ENCODE results near the gene ATL2.

The ATL2 gene

DNA sequence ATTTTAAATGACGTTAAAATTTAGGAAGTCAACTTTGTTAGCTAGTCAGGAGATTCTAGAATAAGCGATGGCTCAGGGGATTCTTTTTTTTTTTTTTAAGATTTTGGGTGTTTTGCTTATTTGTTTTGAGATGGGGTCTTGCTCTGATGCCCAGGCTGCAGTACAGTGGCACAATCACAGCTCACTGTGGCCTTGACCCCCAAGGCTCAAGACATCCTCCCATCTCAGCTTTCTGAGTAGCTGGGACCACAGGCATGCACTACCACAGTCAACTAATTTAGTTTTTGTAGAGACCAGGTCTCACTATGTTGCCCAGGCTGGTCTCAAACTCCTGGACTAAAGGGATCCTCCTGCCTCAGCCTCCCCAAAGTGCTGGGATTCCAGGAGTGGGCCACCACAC, 16.9 kb downstream of the ATL2 start:
- ChIA-PET POLR2A (no interaction called here), CTCF (no interaction called here)
- DNase-seq (ENCODE audit: extremely low spot score) = no peak
- TF ChIP-seq ZNF384 (IDR thresholded peaks at IDR 0.05) = peak; percentile 15; the same call in 1 of the 2 replicates
- no peak for TF ChIP-seq FOXA1 (IDR thresholded peaks at IDR 0.05)
- TF ChIP-seq CTBP1 (IDR thresholded peaks at IDR 0.05; ENCODE audit: borderline replicate concordance) = no peak
- no peak for TF ChIP-seq ELF4 (IDR thresholded peaks at IDR 0.05)

DNA sequence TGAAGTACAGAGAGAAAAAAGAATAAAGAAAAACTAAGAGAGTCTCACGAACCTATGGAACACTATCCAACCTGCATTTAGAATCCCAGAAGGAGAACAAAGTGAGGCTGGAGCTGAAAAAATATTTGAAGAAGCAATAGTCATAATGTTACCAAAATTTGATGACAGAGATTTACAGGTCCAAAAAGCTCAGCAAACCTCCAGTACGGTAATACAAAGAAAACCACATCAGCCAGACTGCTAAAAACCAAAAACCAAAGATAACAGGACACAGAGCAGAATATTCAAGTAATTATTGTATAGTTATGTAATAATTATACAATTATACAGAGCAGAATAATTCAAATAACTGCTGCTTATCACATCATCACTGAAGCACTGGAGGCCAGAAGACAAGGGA, 23.7 kb downstream of the ATL2 start:
- CTCF ChIA-PET = no interaction called here
- POLR2A ChIA-PET = no interaction called here
- TF ChIP-seq SUZ12 (IDR thresholded peaks at IDR 0.05) (no peak), CTBP1 (IDR thresholded peaks at IDR 0.05; ENCODE audit: borderline replicate concordance) (no peak), ARNT (IDR thresholded peaks at IDR 0.05) (no peak), FOXM1 (IDR thresholded peaks at IDR 0.05; ENCODE audit: borderline replicate concordance) (no peak), L3MBTL2 (conservative IDR thresholded peaks at IDR 0.05) (no peak), ZNF384 (IDR thresholded peaks at IDR 0.05) (no peak)
- no peak for DNase-seq (ENCODE audit: extremely low spot score)

DNA sequence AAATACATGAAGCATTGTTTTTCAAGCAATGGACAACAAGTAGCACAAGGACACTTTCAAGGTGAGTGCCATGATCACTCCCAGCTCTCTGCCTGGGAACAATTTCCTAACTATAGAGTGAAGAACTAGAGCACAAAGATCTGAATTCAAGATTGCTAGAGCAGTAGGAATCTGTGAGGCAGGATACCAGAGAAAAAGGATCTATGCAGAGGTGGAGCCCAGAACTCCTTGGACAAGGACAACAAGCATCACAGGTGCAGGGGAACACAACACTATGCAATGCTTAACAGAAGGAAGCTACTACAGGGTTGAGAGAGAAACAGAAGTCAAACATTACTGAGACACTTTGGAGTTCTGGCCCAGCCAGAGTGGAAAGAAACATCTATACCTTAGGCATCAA, 24.7 kb downstream of the ATL2 start:
- no peak for TF ChIP-seq ZNF384 (IDR thresholded peaks at IDR 0.05)
- TF ChIP-seq SP1 (IDR thresholded peaks at IDR 0.05) = no peak
- no peak for TF ChIP-seq ARNT (IDR thresholded peaks at IDR 0.05)
- TF ChIP-seq L3MBTL2 (conservative IDR thresholded peaks at IDR 0.05) = no peak
- TF ChIP-seq LEF1 (IDR thresholded peaks at IDR 0.05; ENCODE audit: borderline replicate concordance) = no peak
- POLR2A ChIA-PET = interaction anchor here (1.1 kb wide), 1 partner anchor 24 kb away, joined by 3 read pairs; no protein-coding TSS in a partner anchor
- CTCF ChIA-PET = no interaction called here
- DNase-seq (ENCODE audit: extremely low spot score) = no peak

DNA sequence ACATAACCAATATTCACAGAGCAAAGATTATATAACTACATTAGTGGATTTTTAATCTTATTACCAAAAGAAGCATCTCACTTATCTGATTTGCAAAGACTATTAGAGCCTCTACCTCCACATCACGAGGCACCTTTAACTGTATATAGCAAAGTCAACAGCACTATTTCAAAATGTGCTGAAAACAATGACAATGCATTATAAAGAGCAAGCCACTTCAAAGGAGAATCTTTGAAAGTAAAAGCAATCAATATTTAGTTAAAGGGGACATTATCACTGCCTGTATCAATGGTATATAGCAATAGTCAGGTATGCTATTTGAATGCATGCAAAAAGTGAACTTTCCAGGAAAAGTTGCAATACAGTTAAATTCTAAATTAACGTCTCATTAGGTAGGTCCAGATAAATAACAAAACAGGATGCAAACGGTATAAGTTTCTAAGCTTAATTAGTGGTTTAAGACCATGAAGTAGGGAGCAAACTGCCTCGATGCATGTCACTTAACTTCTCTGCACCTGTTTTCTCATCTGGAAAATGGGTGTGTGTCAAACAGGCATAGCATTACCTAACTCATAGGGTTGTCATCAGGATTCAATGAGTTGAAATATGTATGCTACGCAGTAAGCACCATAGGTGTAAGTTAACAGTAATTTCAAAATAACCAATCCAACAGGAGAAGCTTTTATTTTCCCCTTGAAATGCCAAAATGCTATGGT, 31.6 kb downstream of the ATL2 start:
- DNase-seq (ENCODE audit: extremely low spot score) = no peak
- no peak for TF ChIP-seq ZNF384 (IDR thresholded peaks at IDR 0.05)
- TF ChIP-seq BHLHE40 (IDR thresholded peaks at IDR 0.05; ENCODE audit: borderline replicate concordance) = no peak
- no peak for TF ChIP-seq CTBP1 (IDR thresholded peaks at IDR 0.05; ENCODE audit: borderline replicate concordance)
- no peak for TF ChIP-seq SUZ12 (IDR thresholded peaks at IDR 0.05)
- TF ChIP-seq, protein P1, sequence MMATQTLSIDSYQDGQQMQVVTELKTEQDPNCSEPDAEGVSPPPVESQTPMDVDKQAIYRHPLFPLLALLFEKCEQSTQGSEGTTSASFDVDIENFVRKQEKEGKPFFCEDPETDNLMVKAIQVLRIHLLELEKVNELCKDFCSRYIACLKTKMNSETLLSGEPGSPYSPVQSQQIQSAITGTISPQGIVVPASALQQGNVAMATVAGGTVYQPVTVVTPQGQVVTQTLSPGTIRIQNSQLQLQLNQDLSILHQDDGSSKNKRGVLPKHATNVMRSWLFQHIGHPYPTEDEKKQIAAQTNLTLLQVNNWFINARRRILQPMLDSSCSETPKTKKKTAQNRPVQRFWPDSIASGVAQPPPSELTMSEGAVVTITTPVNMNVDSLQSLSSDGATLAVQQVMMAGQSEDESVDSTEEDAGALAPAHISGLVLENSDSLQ (IDR thresholded peaks at IDR 0.05) = no peak
- no peak for TF ChIP-seq LEF1 (IDR thresholded peaks at IDR 0.05; ENCODE audit: borderline replicate concordance)
- TF ChIP-seq SP1 (IDR thresholded peaks at IDR 0.05) = no peak
- ChIA-PET POLR2A (no interaction called here), CTCF (no interaction called here)

DNA sequence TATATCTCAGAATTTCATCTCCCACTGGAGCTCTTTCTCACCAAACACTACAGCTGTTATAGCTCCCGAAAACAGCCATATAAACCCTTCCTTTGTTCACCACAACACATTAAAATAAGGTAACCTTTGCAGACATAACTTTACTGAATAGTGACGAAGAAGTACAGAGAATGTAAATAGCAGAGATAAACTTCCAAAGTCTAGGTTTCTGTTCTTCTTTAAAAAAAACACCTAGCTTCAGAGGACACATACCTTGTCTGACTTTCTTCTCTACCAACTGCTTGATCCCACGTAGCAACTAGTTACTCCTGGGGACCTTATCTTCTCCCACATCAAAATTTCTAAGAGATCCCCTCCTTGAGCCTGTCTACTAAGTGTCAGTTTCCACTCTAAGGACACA, 32.3 kb downstream of the ATL2 start:
- no peak for DNase-seq (ENCODE audit: extremely low spot score)
- POLR2A ChIA-PET = no interaction called here
- TF ChIP-seq CTBP1 (IDR thresholded peaks at IDR 0.05; ENCODE audit: borderline replicate concordance) (no peak), BHLHE40 (IDR thresholded peaks at IDR 0.05; ENCODE audit: borderline replicate concordance) (no peak), SP1 (IDR thresholded peaks at IDR 0.05) (no peak), LEF1 (IDR thresholded peaks at IDR 0.05; ENCODE audit: borderline replicate concordance) (no peak), ARNT (IDR thresholded peaks at IDR 0.05) (no peak), FOXA1 (IDR thresholded peaks at IDR 0.05) (no peak), ELF4 (IDR thresholded peaks at IDR 0.05) (no peak), HDGF (IDR thresholded peaks at IDR 0.05; ENCODE audit: borderline replicate concordance) (no peak), SUZ12 (IDR thresholded peaks at IDR 0.05) (no peak)
- CTCF ChIA-PET = no interaction called here

DNA sequence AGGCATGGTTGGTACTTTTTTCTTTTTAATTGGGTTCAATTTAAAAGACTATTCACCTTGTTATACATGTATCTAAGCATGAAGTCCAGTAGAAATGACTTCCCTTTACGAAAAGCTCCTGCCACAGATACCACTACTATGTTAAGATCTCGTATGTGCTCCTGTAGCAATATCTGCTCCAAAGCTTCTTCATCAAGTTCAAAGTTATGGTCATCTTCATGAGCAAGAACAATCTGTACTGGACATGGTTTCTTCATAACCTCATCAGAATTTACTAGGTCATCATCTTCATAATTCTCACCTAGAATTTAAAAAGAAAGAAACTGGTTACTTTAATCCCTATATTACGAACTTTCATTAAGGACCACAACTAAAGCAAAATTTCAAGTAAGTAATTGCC, 33.9 kb downstream of the ATL2 start:
- ChIA-PET CTCF (interaction anchor here (0.8 kb wide), 1 partner anchor 165 kb away, joined by 10 read pairs; no protein-coding TSS in a partner anchor), POLR2A (no interaction called here)
- DNase-seq (ENCODE audit: extremely low spot score) = no peak
- no peak for TF ChIP-seq ARNT (IDR thresholded peaks at IDR 0.05)
- no peak for TF ChIP-seq CTBP1 (IDR thresholded peaks at IDR 0.05; ENCODE audit: borderline replicate concordance)
- no peak for TF ChIP-seq SP1 (IDR thresholded peaks at IDR 0.05)
- no peak for TF ChIP-seq L3MBTL2 (conservative IDR thresholded peaks at IDR 0.05)
- TF ChIP-seq NFRKB (IDR thresholded peaks at IDR 0.05) = no peak
- no peak for TF ChIP-seq HDGF (IDR thresholded peaks at IDR 0.05; ENCODE audit: borderline replicate concordance)
- TF ChIP-seq, protein P1 (IDR thresholded peaks at IDR 0.05) = no peak
- no peak for TF ChIP-seq ZNF384 (IDR thresholded peaks at IDR 0.05)
- no peak for TF ChIP-seq FOXA1 (IDR thresholded peaks at IDR 0.05)
- TF ChIP-seq FOXM1 (IDR thresholded peaks at IDR 0.05; ENCODE audit: borderline replicate concordance) = no peak
- TF ChIP-seq FOXK2 (IDR thresholded peaks at IDR 0.05) = no peak
- TF ChIP-seq ELF4 (IDR thresholded peaks at IDR 0.05) = no peak
- TF ChIP-seq TARDBP (IDR thresholded peaks at IDR 0.05) = no peak
- TF ChIP-seq LEF1 (IDR thresholded peaks at IDR 0.05; ENCODE audit: borderline replicate concordance) = no peak
- no peak for TF ChIP-seq BHLHE40 (IDR thresholded peaks at IDR 0.05; ENCODE audit: borderline replicate concordance)
- no peak for TF ChIP-seq SUZ12 (IDR thresholded peaks at IDR 0.05)

DNA sequence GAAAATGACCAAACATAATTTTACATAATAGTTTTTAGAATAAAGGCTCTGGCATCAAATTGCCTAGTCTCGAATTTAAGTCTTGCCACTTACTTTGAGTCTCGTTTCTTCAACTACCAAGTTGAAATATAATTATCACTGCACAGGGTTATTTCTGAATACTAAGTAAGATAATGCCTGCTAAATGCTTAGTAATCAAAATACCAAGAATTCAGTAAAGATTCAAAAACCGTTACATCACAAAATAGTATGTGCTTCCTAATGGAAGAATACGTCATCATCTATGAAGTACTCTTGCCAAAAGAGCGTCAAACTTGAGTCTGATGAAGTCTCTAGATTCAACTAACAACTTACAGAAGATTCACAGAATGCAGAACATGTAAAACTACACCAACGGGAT, 40.5 kb downstream of the ATL2 start:
- ChIA-PET CTCF (no interaction called here), POLR2A (no interaction called here)
- DNase-seq (ENCODE audit: extremely low spot score) = no peak
- no peak for TF ChIP-seq LEF1 (IDR thresholded peaks at IDR 0.05; ENCODE audit: borderline replicate concordance)
- no peak for TF ChIP-seq ZNF384 (IDR thresholded peaks at IDR 0.05)
- TF ChIP-seq, protein P1 (IDR thresholded peaks at IDR 0.05) = no peak
- TF ChIP-seq L3MBTL2 (conservative IDR thresholded peaks at IDR 0.05) = no peak
- TF ChIP-seq HDGF (IDR thresholded peaks at IDR 0.05; ENCODE audit: borderline replicate concordance) = no peak
- no peak for TF ChIP-seq ARNT (IDR thresholded peaks at IDR 0.05)
- no peak for TF ChIP-seq BHLHE40 (IDR thresholded peaks at IDR 0.05; ENCODE audit: borderline replicate concordance)
- no peak for TF ChIP-seq TARDBP (IDR thresholded peaks at IDR 0.05)
- no peak for TF ChIP-seq ELF4 (IDR thresholded peaks at IDR 0.05)
- no peak for TF ChIP-seq SUZ12 (IDR thresholded peaks at IDR 0.05)
- no peak for TF ChIP-seq FOXK2 (IDR thresholded peaks at IDR 0.05)
- TF ChIP-seq NFRKB (IDR thresholded peaks at IDR 0.05) = no peak
- no peak for TF ChIP-seq CTBP1 (IDR thresholded peaks at IDR 0.05; ENCODE audit: borderline replicate concordance)
- TF ChIP-seq FOXM1 (IDR thresholded peaks at IDR 0.05; ENCODE audit: borderline replicate concordance) = no peak
- TF ChIP-seq SP1 (IDR thresholded peaks at IDR 0.05) = no peak
- no peak for TF ChIP-seq FOXA1 (IDR thresholded peaks at IDR 0.05)

Data from HEK293T (cell line).